Right atrium auricular region (tissue), 2 donors: Measurements from ENCODE around the gene MYO10. TPM values are rescaled to one million over a fixed set of nuclear protein-coding genes. Genes with fewer than 3 reads are reported as not detected.
A peak's percentile ranks its signal among the peaks of the same experiment; 100 is the strongest.
"Not testable (repeated sequence)": the region's sequence is repeated elsewhere in the genome, so short reads cannot be mapped to it uniquely, and the experiment has no call there.

ENCODE experiments used
- DNase-seq: peaks from one replicate; pipeline ENCODE4 v3.0.0-alpha.2; 2019; ENCODE audit warnings: low spot score
- H3K27ac ChIP-seq, 2 donors: fragments of 200-600 bp; sonication (generic); 1 replicate in 1 of 2; 2 replicates in 1 of 2; pipeline ENCODE4 v1.5.1; 2016 to 2019
- H3K27me3 ChIP-seq, 2 donors: fragments of 200-600 bp; sonication (generic); one replicate each; pipeline versions ENCODE4 v1.5.1 to v1.6.0; 2017 to 2019
- H3K36me3 ChIP-seq: fragments of 200-600 bp; sonication (generic); one replicate; pipeline ENCODE4 v1.5.1; 2016
- H3K4me1 ChIP-seq, 2 donors: fragments of 200-600 bp; sonication (generic); one replicate each; pipeline versions ENCODE4 v1.5.1 to v1.6.0; 2017 to 2019
- H3K4me3 ChIP-seq, 2 donors: fragments of 200-600 bp; sonication (generic); 1 replicate in 1 of 2; 2 replicates in 1 of 2; pipeline ENCODE4 v1.5.1; 2017 to 2019; ENCODE audit warnings: mild to moderate bottlenecking in 1 of 2, moderate library complexity in 1 of 2
- H3K9me3 ChIP-seq, 2 donors: fragments of 200-600 bp; sonication (generic); one replicate each; pipeline ENCODE4 v1.5.1; 2019
- CTCF ChIP-seq, 2 donors: fragments of 200-600 bp; sonication (generic); IDR thresholded peaks; one replicate each; pipeline ENCODE4 v1.5.1; 2019; ENCODE audit warnings: antibody characterized with exemption in 2 of 2
- total RNA-seq, 2 donors: library from RNA; depleted of rRNA; stranded (reverse); fragments of >200 nt; gene quantifications; one replicate each; pipeline ENCODE4 v1.1.0, GENCODE V29; 2016

Gene MYO10
- total RNA-seq, 2 donors from 2014 or later, result 3.8 to 5.5 TPM

DNA sequence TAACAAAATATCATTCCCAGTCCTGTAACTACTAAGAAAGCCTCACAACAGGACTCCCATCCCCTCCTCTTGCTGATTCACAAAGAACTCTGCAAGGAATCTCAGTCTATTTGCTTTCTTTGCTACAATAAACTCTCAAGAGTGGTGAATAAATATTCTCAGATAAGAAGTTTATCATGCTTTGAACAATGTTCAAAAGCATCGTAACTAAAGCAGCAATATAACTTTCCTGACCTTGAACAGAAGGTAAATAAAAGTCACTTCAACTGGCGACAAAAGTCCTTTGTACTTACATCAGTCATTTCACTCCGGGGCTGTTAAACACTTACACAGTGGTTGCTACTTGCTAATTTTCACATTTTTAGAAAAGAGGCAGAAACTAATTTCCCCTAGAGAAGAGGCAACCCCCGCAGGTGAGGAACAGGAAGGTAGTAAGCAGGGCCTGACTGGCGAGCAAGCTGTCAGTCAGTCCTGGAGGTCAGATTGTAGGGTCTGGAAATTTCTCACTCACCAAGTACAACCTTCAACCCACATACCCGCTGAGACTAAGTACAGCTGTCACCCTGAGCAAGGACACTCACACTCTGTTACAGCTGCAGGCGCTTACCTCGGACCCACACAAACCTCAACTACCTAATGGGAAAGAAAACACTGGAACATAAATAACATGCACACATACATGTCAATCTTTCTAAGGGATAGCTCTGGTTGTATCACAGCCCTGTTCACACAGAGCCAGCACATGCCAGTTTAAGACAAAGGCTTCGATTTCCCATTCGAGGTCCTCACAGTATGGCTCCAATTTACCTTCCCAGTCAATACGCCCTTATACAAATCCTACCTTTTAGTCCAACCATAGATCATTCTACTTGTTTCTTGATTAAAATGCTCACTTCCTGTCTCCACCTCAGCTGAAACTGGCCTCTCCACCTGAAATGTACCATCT is 214.7 kb downstream of the MYO10 start:
- DNase-seq, result no peak
- Histone ChIP-seq H3K27ac (no peak overlapping the region), H3K36me3 (no peaks in the 10 kb centered on the region), H3K4me3 (no peak overlapping the region), H3K27me3 (no peaks in the 10 kb centered on the region), H3K4me1 (no peaks in the 10 kb centered on the region), H3K9me3 (no peaks in the 10 kb centered on the region)
- TF ChIP-seq CTCF (IDR thresholded peaks at IDR 0.05), result no peak

GRCh38 chr5:16718036-16718435 is 218.1 kb downstream of the MYO10 start:
- H3K4me1 ChIP-seq, H3K27me3 ChIP-seq, DNase-seq, H3K9me3 ChIP-seq, H3K36me3 ChIP-seq, H3K4me3 ChIP-seq, H3K27ac ChIP-seq: not testable (repeated sequence)

- peak overlapping the region; percentile 24 to 38 for H3K4me3 ChIP-seq
- no peaks in the 10 kb centered on the region for H3K36me3 ChIP-seq
- no peak overlapping the region for H3K27ac ChIP-seq
- peaks cover 0 to 4% of the 10 kb centered on the region in 2 donors for H3K4me1 ChIP-seq
- H3K9me3 ChIP-seq, result no peaks in the 10 kb centered on the region
- no peak for DNase-seq
- no peak for TF ChIP-seq CTCF (IDR thresholded peaks at IDR 0.05)
- H3K27me3 ChIP-seq, result no peaks in the 10 kb centered on the region
Observed at GRCh38 chr5:16713386-16713928, 222.6 kb downstream of the MYO10 start.

GRCh38 chr5:16712620-16713019 is 223.5 kb downstream of the MYO10 start:
- H3K4me3 ChIP-seq, result no peak overlapping the region
- H3K27me3 ChIP-seq, result no peaks in the 10 kb centered on the region
- no peak for TF ChIP-seq CTCF (IDR thresholded peaks at IDR 0.05)

DNA sequence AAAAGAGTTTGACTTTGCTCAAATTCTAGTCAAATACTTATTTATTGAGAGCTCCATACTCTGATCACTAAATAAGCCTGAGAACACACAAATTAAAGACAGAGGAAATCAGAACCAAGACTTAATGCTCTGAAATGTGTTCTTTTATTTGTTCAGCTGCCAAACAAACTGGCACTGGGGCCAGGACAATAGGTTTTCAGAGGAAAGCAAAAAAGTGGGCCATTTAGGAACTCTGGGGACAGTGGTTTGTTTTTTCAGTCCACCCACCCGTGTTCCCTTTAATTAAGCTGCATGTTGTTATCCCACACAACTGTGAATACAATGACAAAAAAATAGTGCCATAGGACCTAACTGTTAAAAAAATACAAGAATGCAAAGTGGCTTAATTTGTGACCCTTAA is 223.9 kb downstream of the MYO10 start:
- Histone ChIP-seq H3K4me3 (no peak overlapping the region), H3K27ac (no peak overlapping the region), H3K4me1 (peaks cover 0 to 4% of the 10 kb centered on the region in 2 donors), H3K36me3 (no peaks in the 10 kb centered on the region), H3K9me3 (no peaks in the 10 kb centered on the region), H3K27me3 (no peaks in the 10 kb centered on the region)
- no peak for DNase-seq
- no peak for TF ChIP-seq CTCF (IDR thresholded peaks at IDR 0.05)

More at GRCh38 chr5:16712620-16713019, 223.5 kb downstream of the MYO10 start:
- Histone ChIP-seq H3K36me3 (no peaks in the 10 kb centered on the region), H3K9me3 (no peaks in the 10 kb centered on the region), H3K4me1 (peaks cover 0 to 4% of the 10 kb centered on the region in 2 donors), H3K27ac (no peak overlapping the region)
- no peak for DNase-seq

DNA sequence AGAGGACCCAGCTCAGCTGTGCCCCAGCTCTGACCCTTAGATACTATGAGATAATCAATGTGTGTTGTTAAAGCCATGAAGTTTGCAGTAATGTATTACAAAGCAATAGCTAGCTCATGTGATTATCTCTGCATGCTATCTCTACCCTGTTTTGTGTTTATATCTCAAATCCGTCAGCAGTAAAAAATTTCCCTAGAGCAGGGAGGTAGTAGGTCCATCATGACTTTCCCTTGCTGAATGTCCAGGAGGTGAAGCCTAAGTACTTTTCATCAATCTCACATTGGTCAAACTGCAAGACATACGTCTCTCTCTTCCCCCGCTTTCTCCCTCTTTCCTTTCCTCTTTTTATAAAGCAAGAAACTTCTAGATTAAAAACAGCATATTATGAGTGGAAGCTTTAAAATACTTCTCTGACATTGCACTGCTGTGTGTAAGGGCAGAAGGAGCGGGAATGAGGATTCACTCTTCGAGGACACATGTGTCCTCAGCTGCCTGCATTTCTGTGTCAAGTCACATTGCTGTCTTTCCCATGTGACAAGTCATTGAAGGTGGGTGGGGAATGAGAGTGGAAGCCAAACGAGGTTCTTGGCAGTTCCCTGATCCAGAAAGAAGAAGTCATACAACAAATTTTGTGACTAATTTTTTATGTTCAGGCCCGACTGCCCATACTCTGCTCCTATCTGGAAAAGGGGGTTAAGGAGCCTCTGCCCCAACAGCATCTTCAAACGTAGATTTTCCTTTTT is 226.2 kb downstream of the MYO10 start:
- no peak for TF ChIP-seq CTCF (IDR thresholded peaks at IDR 0.05)
- Histone ChIP-seq H3K27me3 (no peaks in the 10 kb centered on the region), H3K4me3 (no peak overlapping the region), H3K9me3 (no peaks in the 10 kb centered on the region), H3K4me1 (peaks cover 0 to 4% of the 10 kb centered on the region in 2 donors), H3K36me3 (no peaks in the 10 kb centered on the region), H3K27ac (no peak overlapping the region)
- no peak for DNase-seq
